Activated T-cell treated with anti-CD3 and anti-CD28 coated beads for 1 hour (primary cell): ENCODE data around the gene HOXD4.

Source experiments
- DNase-seq: peaks from one replicate; pipeline ENCODE4 v3.0.0-alpha.2; 2020; ENCODE audit warnings: low read depth

The HOXD4 gene

DNA sequence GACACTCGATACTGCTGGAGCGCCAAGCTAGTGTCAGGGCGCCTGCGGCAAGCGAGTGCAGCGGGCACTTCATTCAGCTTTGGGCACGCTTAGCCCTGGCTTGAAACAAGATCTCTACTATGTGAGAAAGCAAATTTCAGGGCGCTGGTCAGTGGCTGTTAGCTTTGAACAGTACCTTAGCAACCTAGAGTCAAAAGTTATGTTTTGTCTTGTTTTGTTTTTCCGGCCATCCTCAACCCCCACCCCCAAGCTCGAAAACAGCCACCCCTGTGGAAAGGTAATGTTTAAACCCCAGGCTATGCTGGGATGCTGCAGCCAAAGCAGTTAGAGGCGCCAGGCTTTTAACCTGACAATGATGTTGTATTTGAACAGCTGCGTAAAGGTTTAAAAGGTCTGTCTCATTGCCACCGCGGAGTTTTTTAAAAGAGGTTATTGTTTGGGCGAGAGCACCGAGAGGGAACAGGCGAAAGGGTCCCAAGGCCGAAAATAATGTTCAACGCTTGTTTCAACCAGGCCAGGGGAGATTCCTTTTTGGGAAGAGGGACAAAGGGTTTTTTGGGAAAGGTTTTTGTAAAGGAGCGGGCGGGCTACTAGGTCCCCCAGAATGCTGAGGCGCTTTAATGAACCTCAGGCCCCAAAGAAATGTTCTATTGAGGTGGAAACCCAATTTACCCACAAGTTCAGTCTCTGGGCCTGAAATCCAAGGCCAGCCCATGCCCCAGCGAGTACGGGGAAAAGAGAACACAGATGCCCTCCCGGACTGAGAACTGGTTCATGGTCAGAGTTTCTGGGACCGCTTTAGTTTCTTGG lies 37.0 kb upstream of the HOXD4 start:
- DNase-seq, result no peak

DNA sequence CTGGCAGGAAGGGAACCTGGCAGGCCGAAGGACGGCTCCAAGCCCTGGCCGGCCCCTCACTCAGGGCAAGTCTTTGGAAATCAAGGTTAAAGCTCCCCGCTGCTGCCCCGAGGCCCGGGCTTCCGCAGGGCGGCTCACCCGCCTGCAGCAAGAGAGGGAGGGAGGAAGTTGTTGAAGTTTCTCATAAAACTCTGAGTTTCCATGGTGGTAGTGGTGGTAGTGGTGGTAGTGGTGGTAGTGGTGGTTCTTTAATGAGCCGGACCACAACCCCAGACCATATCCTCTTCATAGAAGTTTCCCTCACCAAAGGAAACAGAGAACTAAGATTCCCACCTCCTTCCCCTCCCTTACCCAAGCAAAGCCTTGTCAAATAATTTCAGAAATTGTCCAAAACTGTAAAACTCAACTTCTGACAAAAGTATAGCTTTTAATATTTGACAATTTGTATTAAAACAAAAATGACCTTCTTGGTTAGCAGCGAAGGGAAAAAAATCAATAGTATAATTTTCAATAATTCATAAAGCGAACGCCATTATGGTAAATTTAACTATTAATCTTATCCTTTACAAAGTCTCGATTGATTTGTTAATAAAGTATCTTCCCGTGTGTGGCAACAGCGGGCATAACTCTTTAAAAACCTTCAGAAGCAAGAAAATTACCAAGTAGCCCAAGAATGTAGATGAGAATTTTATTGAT lies 36.3 kb upstream of the HOXD4 start:
- DNase-seq, result no peak

DNA sequence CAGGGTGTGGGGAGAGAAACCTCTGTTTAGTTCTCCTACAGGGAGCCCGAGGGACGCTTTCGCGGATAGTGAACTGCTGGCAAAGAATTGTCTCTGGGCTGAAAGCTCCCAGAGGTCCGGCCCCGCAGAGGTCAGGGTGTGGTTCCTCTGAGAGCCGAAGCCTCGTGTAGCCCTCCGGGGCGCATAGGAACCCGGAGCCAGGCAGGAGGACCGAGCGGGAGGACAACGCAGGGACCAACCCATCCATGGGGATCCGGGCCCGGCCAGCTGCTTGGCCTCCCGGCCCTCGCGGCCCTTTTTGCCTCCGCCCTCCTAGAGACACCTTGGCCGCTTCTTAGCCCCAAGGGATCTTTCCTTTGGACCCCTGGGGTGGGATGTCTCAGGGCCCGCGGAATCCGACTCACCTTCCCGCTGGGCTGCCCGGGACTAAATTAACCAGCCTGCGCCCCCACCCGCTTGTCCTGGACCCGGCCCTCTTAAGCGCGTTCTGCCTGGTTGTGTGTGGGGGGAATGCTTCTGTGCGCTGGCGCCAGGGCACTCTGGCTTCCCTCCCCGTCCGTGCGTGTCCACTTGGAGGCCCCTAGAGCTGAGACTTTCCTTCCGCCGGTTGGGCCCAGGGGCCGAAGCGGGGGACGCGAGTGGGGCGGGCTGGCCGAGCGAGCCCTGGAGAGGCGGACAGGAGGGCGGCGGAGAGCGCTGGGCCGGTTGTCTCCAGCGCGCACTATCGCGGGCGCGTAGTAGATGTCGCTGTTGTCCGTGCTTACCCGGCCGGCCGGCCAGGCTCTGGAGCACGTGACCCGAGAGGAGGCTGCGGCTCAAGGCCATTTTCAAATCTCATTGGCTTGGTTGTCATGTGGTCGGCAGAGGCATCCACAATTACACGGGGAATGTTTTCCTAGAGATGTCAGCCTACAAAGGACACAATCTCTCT lies 35.2 kb upstream of the HOXD4 start, which contains the start of gene HOXD10:
TSS of gene HOXD10 (plus strand) at position 896 of the 931 bp plus-strand sequence. CDS start 56 bp downstream, outside the sequence.
- no peak for DNase-seq

DNA sequence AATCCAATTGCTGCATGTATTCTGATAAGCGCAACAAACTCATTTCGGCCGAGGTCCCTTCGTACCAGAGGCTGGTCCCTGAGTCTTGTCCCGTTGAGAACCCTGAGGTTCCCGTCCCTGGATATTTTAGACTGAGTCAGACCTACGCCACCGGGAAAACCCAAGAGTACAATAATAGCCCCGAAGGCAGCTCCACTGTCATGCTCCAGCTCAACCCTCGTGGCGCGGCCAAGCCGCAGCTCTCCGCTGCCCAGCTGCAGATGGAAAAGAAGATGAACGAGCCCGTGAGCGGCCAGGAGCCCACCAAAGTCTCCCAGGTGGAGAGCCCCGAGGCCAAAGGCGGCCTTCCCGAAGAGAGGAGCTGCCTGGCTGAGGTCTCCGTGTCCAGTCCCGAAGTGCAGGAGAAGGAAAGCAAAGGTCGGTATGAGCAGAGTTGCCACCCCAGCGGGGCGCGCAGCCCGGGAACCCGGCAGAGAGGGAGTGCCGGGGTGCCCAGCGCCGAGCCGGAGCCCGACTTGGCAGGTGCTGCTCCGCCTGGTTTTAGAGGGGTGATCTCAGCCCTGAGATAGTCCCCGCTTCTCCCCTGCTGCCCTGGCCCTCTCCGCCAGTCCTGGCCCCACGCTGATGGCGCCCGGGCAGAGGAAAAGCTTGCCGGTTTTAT lies 34.1 kb upstream of the HOXD4 start:
- DNase-seq, result no peak

DNA sequence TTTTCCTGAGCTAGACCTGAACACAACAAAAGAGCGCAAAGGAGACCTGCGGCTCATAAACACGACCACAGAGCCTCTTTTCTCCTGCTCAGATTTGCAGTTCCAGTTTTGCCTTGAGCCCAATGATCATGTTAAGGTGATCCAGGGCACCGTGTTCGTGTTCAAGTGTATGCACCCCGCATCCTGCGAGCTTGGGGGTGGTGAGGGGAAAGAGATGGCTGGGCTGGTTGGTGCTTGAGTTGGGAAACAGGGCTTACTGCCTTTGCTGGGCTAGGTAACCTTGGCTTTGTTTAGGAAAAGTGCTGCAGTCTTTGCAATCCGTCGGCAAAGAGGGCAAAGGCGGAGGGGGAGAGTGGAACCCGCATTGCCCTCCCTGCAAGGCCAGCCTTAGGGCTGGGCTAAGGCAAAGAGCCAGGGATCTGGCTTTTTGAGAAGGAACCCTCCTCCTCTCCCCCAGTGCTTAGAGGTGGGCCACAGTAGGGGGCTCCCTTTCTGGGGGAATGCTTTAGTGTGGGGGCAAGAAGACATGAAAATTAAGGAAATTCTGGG lies 33.5 kb upstream of the HOXD4 start:
- no peak for DNase-seq

DNA sequence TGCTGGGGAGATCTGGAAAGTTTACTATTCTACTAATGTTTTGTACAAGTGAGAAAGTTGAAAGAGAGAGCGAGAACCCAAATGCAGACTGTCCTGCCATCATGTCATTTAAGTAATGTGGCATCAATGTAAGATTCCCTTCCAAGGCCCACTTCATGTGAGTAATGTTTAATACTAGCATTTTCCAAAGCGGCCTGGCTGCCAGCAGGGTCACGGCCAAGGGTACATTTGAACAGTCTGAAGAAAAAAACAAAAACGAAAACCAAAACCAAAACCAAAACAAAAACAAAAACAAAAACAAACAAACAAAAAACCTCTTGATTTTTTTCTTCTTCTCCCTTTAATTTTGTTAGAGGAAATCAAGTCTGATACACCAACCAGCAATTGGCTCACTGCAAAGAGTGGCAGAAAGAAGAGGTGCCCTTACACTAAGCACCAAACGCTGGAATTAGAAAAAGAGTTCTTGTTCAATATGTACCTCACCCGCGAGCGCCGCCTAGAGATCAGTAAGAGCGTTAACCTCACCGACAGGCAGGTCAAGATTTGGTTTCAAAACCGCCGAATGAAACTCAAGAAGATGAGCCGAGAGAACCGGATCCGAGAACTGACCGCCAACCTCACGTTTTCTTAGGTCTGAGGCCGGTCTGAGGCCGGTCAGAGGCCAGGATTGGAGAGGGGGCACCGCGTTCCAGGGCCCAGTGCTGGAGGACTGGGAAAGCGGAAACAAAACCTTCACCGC lies 32.6 kb upstream of the HOXD4 start:
- DNase-seq, result no peak

DNA sequence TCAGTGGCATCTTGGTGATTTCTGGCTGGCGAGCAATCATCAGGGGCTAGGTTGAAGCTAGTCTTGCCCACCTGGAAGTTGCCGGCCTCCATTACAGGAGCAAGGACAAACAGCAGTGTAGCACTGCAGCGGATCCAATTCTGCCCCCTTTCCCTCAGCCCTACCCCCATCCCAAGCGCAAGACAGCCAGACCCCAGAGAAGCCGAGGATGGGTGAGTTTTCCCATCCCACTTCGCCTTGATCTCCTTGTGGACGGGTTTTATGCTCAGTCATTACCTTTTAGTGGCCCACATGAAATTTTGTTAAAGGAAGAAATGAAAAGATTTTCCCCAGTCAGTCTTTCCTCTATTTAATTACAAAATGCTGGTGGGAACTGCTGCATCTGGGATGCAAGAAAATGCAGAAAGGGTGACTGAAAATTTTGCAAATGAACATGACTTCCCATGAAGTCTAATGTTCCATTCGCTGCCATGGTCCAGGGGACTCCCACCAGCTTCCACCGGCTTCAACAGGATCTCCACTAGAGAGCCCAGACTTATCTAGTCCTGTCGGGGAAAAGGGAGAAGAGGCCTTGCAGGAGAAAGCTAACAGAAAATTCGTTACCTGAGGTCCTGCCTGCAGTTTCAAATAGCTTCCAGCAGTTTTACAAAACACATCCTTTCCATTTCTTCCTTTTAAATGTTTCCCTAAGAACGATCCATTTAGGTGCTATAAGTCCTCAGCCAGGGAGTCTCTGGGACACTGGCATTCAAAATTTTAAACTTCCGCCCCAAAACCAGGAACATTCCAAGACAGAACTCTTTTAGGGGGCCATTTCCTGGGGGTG lies 30.8 kb upstream of the HOXD4 start:
- DNase-seq, result no peak

DNA sequence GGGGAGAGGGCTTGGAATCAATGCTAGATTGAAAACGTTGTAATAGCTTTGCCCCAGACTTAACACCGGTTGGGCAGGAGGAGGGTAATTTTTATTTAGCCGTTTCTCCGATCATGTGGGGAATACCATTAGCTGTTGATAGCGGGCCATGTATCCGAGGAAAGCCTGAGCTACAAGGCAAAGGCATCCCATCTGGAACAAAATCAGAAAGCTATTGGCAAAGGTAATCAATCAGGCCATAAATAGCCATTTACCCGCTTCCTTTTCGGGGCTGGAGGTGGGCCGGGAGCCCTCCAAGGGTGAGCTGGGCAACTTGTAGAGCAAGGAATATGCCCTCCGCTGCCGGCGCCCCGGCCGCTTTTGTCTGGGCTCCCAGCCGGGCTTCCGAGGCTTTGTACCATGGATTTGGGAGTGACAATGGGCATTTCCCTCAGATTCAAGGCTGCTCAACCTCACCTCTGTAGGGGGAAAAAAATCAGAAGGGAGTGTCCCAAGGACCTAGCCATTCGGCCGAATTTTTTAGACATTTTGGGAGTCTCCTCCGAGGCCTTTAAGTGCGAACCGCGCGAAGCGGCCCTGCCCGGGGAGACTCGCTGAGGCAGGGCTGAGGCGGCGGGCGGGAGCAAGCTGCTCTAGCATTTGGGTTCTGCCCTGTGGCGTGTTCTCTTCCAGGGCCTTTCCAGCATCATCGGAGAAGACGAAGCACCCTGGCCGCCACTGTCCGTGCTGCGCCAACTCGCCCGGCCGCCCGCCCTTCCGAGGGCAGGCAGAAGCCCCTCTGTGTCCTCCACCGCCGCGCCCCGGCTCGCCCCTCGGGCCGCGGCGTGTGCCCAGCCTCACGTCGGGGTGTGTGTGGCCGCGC lies 29.9 kb upstream of the HOXD4 start:
- DNase-seq, result no peak

DNA sequence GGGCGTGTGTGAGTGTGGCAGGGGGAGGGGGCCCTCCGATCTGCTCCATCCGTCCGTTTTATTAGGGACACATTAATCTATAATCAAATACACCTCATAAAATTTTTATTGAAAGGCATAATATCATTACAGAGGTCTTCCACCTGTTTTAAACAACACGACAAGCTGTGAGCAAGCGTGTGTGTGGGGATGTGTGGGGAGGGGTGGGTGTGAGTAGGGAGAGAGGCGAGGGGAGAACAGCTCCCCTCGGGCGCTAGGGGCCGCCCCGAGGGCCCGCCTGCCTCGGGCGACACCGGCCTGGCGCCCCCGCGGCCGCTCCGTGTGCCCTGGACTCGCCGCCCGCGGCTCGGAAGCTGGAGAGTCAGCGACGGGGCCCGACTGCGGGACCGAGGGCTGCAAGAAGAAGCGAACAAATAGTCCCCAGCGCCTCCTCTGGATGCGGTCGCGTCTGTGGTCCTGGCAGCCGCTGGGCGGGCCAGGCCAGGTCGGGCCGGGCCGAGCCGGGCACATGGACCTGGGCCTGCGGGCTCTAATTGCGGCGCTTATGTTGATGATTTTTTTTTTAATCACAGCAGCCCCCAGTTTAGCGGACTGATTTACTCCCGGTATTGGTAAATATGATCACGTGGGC lies 29.2 kb upstream of the HOXD4 start:
- DNase-seq, result no peak

DNA sequence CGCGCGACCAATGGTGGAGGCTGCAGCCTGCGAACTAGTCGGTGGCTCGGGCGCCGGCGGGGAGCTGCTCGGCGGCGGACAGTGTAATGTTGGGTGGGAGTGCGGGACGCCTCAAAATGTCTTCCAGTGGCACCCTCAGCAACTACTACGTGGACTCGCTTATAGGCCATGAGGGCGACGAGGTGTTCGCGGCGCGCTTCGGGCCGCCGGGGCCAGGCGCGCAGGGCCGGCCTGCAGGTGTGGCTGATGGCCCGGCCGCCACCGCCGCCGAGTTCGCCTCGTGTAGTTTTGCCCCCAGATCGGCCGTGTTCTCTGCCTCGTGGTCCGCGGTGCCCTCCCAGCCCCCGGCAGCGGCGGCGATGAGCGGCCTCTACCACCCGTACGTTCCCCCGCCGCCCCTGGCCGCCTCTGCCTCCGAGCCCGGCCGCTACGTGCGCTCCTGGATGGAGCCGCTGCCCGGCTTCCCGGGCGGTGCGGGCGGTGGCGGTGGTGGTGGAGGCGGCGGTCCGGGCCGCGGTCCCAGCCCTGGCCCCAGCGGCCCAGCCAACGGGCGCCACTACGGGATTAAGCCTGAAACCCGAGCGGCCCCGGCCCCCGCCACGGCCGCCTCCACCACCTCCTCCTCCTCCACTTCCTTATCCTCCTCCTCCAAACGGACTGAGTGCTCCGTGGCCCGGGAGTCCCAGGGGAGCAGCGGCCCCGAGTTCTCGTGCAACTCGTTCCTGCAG lies 28.5 kb upstream of the HOXD4 start, which contains the start of gene HOXD9:
TSS of gene HOXD9 (plus strand) at position 37 of the 728 bp plus-strand sequence. CDS start at position 87, 50 bp downstream.
- DNase-seq, result no peak

DNA sequence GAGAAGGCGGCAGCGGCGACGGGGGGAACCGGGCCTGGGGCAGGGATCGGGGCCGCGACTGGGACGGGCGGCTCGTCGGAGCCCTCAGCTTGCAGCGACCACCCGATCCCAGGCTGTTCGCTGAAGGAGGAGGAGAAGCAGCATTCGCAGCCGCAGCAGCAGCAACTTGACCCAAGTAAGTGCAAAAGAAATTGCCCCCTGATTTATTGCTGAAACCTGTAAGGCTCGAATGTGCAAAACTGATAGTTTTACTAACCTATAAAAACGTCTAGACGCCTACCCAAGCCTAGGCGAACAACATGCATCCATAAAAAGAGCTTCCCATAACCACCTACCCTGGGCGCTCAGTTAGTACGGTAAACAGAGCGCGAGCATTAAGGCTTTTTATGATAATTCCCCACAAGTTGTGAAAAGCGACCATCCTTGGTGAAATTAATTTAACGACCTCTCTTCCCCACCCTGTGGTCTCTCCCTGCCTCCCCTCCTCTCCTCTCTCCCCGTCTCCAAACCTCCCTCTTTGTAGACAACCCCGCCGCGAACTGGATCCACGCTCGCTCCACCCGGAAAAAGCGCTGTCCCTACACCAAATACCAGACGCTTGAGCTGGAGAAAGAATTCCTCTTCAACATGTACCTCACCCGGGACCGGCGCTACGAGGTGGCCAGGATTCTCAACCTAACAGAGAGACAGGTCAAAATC lies 27.8 kb upstream of the HOXD4 start:
- no peak for DNase-seq

DNA sequence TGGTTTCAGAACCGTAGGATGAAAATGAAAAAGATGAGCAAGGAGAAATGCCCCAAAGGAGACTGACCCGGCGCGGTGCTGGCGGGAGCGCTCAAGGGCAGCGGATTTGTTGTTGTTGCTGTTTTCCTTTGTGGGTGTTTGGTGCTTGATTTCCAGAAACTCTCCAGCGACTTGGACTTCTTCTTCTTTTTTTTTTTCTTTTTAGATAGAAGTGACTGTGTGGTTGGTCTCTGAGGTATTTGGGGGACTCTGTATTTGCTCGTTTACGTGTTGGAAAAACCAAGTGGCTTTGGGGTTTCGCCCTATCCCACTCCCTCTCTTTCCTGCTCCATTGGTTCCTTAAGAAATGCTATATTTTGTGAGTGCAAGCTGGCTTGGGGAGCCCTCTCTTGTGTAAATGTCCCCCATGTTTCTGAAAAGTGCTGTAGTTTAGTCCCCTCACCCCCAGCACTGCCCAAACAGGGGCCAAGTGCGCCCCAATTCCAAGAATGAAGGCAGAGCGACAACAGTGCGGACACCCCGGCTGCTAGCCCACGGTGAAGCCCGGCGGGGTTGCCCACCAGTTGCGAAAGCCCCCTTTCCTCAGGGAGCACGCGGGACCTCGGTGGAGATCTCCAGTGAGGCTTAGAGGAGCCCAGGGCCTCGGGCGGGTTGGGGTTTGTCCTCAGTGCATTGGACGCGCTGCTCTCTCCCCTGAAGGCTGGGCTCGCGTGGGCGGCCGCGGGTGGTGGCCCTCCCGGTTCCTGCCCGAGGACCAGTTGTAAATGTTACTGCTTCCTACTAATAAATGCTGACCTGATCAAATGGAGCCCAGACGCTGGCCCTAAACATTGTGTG lies 27.0 kb upstream of the HOXD4 start:
- DNase-seq, result no peak

DNA sequence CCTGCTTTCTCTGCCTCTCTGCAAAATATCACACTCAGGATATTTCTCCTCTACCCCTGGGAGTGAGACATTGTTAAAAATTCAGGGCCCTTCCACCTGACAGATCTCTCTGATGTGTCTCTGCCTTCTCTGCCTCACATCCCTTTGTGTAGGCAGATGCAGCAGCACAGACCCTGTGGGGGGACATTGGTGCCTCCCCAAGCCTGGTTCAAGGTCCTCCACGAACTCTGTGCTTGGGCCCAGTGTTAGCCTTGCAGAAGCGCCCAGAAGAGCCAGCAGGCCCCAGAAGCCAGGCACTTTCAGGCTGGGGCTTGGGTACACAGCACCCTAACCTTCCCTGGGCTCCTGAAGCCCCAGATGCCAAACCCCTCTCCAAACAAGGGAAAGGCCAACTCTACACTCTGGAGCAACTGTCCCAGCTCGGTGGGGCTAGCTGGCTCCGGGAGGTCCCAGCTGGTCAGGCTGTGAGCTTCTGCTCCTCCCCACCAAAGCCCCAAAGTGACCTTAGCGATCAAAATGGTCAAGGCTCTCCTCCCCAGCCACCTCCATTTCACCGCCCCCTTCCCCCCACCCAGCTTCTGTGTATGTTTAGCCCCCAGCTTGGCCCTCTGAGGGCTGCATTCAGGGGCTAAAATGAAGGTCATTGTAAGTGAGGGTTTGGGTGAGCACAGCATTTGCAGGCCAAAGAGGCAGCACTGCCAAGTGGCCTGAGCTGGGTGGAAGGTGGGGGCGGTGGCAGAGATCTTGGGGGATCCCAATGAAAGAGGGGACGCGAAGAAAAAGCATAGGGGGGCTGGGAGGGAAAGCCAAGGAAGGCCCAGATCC lies 26.2 kb upstream of the HOXD4 start:
- DNase-seq, result no peak

DNA sequence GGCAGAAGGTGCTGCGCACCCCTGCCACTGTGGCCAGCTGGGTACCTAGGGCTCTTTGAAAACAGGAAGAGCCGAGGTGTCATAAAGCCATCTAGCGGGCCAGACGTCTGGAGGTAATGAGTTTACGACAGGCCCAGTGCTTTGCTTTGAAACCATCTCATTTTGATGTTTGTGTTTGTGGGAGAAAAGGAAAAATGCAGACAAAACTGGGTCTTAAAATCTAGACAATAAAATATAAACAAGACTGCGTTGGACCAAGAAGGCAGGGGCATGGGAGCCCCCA lies 25.6 kb upstream of the HOXD4 start:
- DNase-seq, result no peak
